Fibroblast of lung (primary cell): ENCODE data around the gene PXDN.

Experiments
- CTCF ChIP-seq, 2 donors: IDR thresholded peaks in 1 of 2; conservative IDR thresholded peaks in 1 of 2; 1 replicate in 1 of 2; 2 replicates in 1 of 2; pipeline ENCODE4 v1.5.1; 2011 to 2012; ENCODE audit warnings: low read length in 2 of 2, control low read depth in 1 of 2, inconsistent platforms in 1 of 2, low read depth in 1 of 2, mild to moderate bottlenecking in 1 of 2
- EZH2 ChIP-seq: IDR thresholded peaks from 2 replicates; pipeline ENCODE4 v1.5.1; 2012; ENCODE audit warnings: low read length, control low read depth, mild to moderate bottlenecking; ENCODE audit errors: missing control alignments

GRCh38 chr2:1748741-1749488, 4.6 kb upstream of the PXDN start:
- no peak for TF ChIP-seq EZH2
- no peak for TF ChIP-seq CTCF (conservative IDR thresholded peaks at IDR 0.05 in 1 of 2, IDR thresholded peaks at IDR 0.05 in 1 of 2; ENCODE audit: low read depth in 1 of 2, low read length in 2 of 2)
